Spleen (tissue), 7 donors: ENCODE results near the gene VWC2.

ENCODE experiments used
- POLR2AphosphoS5 ChIP-seq, 3 donors: sonication (generic); formaldehyde crosslinking; IDR thresholded peaks; one replicate each; pipeline ENCODE4 v1.5.1; 2017; ENCODE audit warnings: antibody characterized with exemption in 3 of 3
- TF ChIP-seq, protein P1 (sequence below), 11 experiments: fragments of 200-600 bp in 7 of 11; fragments of 450-650 bp in 4 of 11; sonication (generic) in 4 of 11; IDR thresholded peaks in 8 of 11; conservative IDR thresholded peaks in 3 of 11; 1 replicate in 7 of 11; 2 replicates in 4 of 11; pipeline versions ENCODE4 v1.4.0 to v1.8.0; 2016 to 2021; ENCODE audit warnings: antibody characterized with exemption in 11 of 11, inconsistent platforms in 4 of 11, mild to moderate bottlenecking in 1 of 11
- donor health status: DM: no; HTN: no; CAD: no; lungs with moderate emphysema.
- donor health status: DM: no; HTN: no; CAD: no.
- donor health status: DM: no; HTN: no; CAD: no.

DNA sequence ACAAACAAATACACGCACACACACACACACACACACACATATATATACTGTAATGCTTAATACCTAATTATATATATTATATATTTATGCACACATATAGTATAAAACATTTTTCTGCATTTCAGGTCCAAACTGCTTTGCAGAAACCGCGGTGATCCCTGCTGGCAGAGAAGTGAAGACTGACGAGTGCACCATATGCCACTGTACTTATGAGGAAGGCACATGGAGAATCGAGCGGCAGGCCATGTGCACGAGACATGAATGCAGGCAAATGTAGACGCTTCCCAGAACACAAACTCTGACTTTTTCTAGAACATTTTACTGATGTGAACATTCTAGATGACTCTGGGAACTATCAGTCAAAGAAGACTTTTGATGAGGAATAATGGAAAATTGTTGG is 138.5 kb downstream of the VWC2 start:
- TF ChIP-seq, protein P1, sequence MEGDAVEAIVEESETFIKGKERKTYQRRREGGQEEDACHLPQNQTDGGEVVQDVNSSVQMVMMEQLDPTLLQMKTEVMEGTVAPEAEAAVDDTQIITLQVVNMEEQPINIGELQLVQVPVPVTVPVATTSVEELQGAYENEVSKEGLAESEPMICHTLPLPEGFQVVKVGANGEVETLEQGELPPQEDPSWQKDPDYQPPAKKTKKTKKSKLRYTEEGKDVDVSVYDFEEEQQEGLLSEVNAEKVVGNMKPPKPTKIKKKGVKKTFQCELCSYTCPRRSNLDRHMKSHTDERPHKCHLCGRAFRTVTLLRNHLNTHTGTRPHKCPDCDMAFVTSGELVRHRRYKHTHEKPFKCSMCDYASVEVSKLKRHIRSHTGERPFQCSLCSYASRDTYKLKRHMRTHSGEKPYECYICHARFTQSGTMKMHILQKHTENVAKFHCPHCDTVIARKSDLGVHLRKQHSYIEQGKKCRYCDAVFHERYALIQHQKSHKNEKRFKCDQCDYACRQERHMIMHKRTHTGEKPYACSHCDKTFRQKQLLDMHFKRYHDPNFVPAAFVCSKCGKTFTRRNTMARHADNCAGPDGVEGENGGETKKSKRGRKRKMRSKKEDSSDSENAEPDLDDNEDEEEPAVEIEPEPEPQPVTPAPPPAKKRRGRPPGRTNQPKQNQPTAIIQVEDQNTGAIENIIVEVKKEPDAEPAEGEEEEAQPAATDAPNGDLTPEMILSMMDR (IDR thresholded peaks at IDR 0.05 in 8 of 11, conservative IDR thresholded peaks at IDR 0.05 in 3 of 11), result no peak
- TF ChIP-seq POLR2AphosphoS5 (IDR thresholded peaks at IDR 0.05), result no peak
